NCI-H774 (cell line): Measurements from ENCODE around the gene VWA5B2.
"Not testable (repeated sequence)": the region's sequence is repeated elsewhere in the genome, so short reads cannot be mapped to it uniquely, and the experiment has no call there.

ENCODE experiments used
- DNase-seq: peaks from one replicate; lab custom pipeline; 2025; lab: John Stamatoyannopoulos, UW

The VWA5B2 gene

GRCh38 chr3:184241447-184242296 lies 12.3 kb downstream of the VWA5B2 start:
- DNase-seq = peak; percentile 56

- no peak for DNase-seq
These were observed 12.9 kb downstream of the VWA5B2 start for GRCh38 chr3:184242297-184242685.

GRCh38 chr3:184248454-184249411 lies 19.3 kb downstream of the VWA5B2 start, which contains the start of gene ALG3:
TSS of gene ALG3 (minus strand) at chr3:184248962. CDS start at chr3:184248940, 22 bp downstream.
- peak; percentile 95 for DNase-seq

GRCh38 chr3:184249412-184250166 lies 20.2 kb downstream of the VWA5B2 start, which contains the start of gene EEF1AKMT4:
TSS of gene EEF1AKMT4 (plus strand) at chr3:184249672. CDS start at chr3:184249695, 23 bp downstream.
- DNase-seq = peak; percentile 100

- peak; percentile 95 for DNase-seq
These were observed 20.9 kb downstream of the VWA5B2 start for GRCh38 chr3:184250167-184250828.

- no peak for DNase-seq
These were observed 26.1 kb downstream of the VWA5B2 start for GRCh38 chr3:184255291-184256039.

GRCh38 chr3:184257083-184257915 lies 27.9 kb downstream of the VWA5B2 start:
- no peak for DNase-seq

GRCh38 chr3:184258926-184259325 lies 29.5 kb downstream of the VWA5B2 start:
- no peak for DNase-seq

GRCh38 chr3:184259396-184259877 lies 30.1 kb downstream of the VWA5B2 start:
- no peak for DNase-seq

GRCh38 chr3:184259878-184260723 lies 30.7 kb downstream of the VWA5B2 start:
- peak; percentile 34 for DNase-seq

GRCh38 chr3:184260724-184261269 lies 31.4 kb downstream of the VWA5B2 start:
- DNase-seq = peak; percentile 33

GRCh38 chr3:184261270-184261853 lies 32.0 kb downstream of the VWA5B2 start, which contains the start of gene CAMK2N2:
TSS of gene CAMK2N2 (minus strand) at chr3:184261553. CDS start at chr3:184261285, 268 bp downstream.
- peak; percentile 99 for DNase-seq

GRCh38 chr3:184261854-184262763 lies 32.7 kb downstream of the VWA5B2 start:
- peak; percentile 85 for DNase-seq

- DNase-seq = no peak
These were observed 33.4 kb downstream of the VWA5B2 start for GRCh38 chr3:184262764-184263179.

- not testable (repeated sequence) for DNase-seq
These were observed 37.9 kb downstream of the VWA5B2 start for GRCh38 chr3:184267249-184267648.

- DNase-seq = no peak
These were observed 42.9 kb downstream of the VWA5B2 start for GRCh38 chr3:184272269-184272668.

GRCh38 chr3:184275381-184275701 lies 46.0 kb downstream of the VWA5B2 start:
- DNase-seq = no peak
